Astrocyte (in vitro differentiated cells and primary cell): ENCODE measurements around the gene CLCN1.

Source experiments
- EZH2 ChIP-seq: IDR thresholded peaks from 2 replicates; pipeline ENCODE4 v1.6.1; 2012; ENCODE audit warnings: mild to moderate bottlenecking, low read length, inconsistent platforms; ENCODE audit not compliant: insufficient read depth
- TF ChIP-seq, protein P1 (sequence below): IDR thresholded peaks from 2 replicates; pipeline ENCODE4 v1.5.1; 2011; ENCODE audit warnings: low read depth, mild to moderate bottlenecking, inconsistent platforms, low read length, moderate library complexity; ENCODE audit not compliant: insufficient read depth

DNA sequence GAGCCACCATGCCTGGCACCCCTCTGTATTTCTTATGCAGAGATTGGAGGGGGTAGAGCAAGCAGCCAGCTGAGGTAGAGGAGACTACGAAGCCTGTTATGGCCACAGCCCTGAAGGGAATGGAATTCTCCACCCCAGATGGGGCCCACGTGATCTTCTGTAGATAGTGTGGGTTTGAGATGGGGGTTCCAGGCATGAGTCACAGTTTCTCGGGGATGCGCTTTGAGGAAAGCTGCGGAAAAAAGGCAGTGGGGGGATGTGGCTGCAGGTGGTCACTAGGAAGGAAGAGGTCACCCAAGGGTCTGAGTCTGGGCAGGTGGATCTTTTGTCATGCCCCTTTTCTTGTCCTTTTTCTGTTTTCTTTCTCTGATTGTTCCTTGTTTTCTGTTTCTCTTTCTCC is 35.1 kb downstream of the CLCN1 start:
- TF ChIP-seq, protein P1, sequence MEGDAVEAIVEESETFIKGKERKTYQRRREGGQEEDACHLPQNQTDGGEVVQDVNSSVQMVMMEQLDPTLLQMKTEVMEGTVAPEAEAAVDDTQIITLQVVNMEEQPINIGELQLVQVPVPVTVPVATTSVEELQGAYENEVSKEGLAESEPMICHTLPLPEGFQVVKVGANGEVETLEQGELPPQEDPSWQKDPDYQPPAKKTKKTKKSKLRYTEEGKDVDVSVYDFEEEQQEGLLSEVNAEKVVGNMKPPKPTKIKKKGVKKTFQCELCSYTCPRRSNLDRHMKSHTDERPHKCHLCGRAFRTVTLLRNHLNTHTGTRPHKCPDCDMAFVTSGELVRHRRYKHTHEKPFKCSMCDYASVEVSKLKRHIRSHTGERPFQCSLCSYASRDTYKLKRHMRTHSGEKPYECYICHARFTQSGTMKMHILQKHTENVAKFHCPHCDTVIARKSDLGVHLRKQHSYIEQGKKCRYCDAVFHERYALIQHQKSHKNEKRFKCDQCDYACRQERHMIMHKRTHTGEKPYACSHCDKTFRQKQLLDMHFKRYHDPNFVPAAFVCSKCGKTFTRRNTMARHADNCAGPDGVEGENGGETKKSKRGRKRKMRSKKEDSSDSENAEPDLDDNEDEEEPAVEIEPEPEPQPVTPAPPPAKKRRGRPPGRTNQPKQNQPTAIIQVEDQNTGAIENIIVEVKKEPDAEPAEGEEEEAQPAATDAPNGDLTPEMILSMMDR: no peak
- TF ChIP-seq EZH2: no peak
